ENCODE results near the gene A4GALT.

Gene A4GALT

GRCh38 chr22:42717197-42717928 lies 3.3 kb downstream of the A4GALT start:
- TF ChIP-seq CTCF (IDR thresholded peaks at IDR 0.05; ENCODE audit: low read depth, low read length): no peak
- no peak for DNase-seq (ENCODE audit: extremely low read depth, low read depth)

- no peak for TF ChIP-seq CTCF (IDR thresholded peaks at IDR 0.05; ENCODE audit: low read depth, low read length)
- DNase-seq (ENCODE audit: extremely low read depth, low read depth): no peak
Observed at GRCh38 chr22:42716649-42717127, 4.0 kb downstream of the A4GALT start.

- no peak for DNase-seq (ENCODE audit: extremely low read depth, low read depth)
- TF ChIP-seq CTCF (IDR thresholded peaks at IDR 0.05; ENCODE audit: low read depth, low read length): no peak
Observed at GRCh38 chr22:42716221-42716620, 4.4 kb downstream of the A4GALT start.

- DNase-seq (ENCODE audit: extremely low read depth, low read depth): no peak
Observed at GRCh38 chr22:42714768-42715390, 5.8 kb downstream of the A4GALT start.

GRCh38 chr22:42714308-42714707 lies 6.4 kb downstream of the A4GALT start:
- DNase-seq (ENCODE audit: extremely low read depth, low read depth): no peak
- TF ChIP-seq CTCF (IDR thresholded peaks at IDR 0.05; ENCODE audit: low read depth, low read length): no peak

More at GRCh38 chr22:42714768-42715390, 5.8 kb downstream of the A4GALT start:
- TF ChIP-seq CTCF (IDR thresholded peaks at IDR 0.05; ENCODE audit: low read depth, low read length): no peak

- TF ChIP-seq CTCF (IDR thresholded peaks at IDR 0.05; ENCODE audit: low read depth, low read length): no peak
- no peak for DNase-seq (ENCODE audit: extremely low read depth, low read depth)
Observed at GRCh38 chr22:42711895-42712837, 8.5 kb downstream of the A4GALT start.
